Upper lobe of left lung (tissue), 4 donors: ENCODE data around the gene MXRA8.

ENCODE experiments used
- POLR2A ChIP-seq, 4 donors: fragments of 450-650 bp; IDR thresholded peaks; one replicate each; pipeline ENCODE4 v1.5.1; 2016 to 2017; ENCODE audit warnings: antibody characterized with exemption in 4 of 4, mild to moderate bottlenecking in 2 of 4
- POLR2AphosphoS5 ChIP-seq, 2 donors: sonication (generic); formaldehyde crosslinking; IDR thresholded peaks; one replicate each; pipeline ENCODE4 v1.5.1; 2017; ENCODE audit warnings: antibody characterized with exemption in 2 of 2
- TF ChIP-seq, protein P1 (sequence below), 6 experiments: fragments of 450-650 bp in 4 of 6; fragments of 200-600 bp in 2 of 6; sonication (generic) in 2 of 6; IDR thresholded peaks; one replicate each; pipeline ENCODE4 v1.5.1; 2016 to 2019; ENCODE audit warnings: antibody characterized with exemption in 6 of 6

DNA sequence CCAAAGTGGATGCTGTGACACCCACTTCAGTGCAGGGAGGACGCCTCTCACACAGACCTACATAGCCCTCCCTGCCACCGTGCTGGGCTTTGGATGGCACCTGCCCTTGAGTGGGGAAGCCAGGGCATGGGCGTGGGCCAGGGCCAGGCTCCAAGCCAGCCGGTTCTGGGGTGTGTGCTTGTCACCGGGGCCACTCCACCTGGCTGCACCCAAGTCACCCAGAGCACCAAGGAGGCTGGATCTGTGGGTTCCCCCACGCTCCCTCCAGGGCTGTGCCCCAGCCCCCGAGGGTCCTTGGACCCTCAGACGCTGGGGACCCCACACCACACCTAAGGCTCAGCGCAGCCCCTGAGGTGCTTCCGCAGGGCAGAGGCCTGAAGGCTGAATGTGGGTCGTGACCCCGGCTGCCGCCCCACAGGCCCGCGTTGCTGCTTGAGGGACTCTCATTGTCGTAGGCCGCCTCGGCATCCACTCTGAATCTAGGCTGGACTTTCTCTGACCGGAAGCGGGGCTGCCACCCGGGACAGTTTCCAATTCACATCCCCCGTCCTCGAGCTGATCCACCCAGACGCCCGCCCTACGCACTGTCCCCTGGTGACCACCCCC is 1.5 kb downstream of the MXRA8 start:
- TF ChIP-seq POLR2A (IDR thresholded peaks at IDR 0.05) = no peak
- TF ChIP-seq, protein P1, sequence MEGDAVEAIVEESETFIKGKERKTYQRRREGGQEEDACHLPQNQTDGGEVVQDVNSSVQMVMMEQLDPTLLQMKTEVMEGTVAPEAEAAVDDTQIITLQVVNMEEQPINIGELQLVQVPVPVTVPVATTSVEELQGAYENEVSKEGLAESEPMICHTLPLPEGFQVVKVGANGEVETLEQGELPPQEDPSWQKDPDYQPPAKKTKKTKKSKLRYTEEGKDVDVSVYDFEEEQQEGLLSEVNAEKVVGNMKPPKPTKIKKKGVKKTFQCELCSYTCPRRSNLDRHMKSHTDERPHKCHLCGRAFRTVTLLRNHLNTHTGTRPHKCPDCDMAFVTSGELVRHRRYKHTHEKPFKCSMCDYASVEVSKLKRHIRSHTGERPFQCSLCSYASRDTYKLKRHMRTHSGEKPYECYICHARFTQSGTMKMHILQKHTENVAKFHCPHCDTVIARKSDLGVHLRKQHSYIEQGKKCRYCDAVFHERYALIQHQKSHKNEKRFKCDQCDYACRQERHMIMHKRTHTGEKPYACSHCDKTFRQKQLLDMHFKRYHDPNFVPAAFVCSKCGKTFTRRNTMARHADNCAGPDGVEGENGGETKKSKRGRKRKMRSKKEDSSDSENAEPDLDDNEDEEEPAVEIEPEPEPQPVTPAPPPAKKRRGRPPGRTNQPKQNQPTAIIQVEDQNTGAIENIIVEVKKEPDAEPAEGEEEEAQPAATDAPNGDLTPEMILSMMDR (IDR thresholded peaks at IDR 0.05) = no peak
- no peak for TF ChIP-seq POLR2AphosphoS5 (IDR thresholded peaks at IDR 0.05)
